Activated T-helper 9 cell treated with anti-CD3 and anti-CD28 coated beads, Interleukin-2, amount 50 U/mL, for 16 hours (primary cell): Measurements from ENCODE around the gene ABCC11.

Experiments used
- DNase-seq: peaks from one replicate; pipeline ENCODE4 v3.0.0-alpha.2; 2020; ENCODE audit warnings: low read depth

The ABCC11 gene

DNA sequence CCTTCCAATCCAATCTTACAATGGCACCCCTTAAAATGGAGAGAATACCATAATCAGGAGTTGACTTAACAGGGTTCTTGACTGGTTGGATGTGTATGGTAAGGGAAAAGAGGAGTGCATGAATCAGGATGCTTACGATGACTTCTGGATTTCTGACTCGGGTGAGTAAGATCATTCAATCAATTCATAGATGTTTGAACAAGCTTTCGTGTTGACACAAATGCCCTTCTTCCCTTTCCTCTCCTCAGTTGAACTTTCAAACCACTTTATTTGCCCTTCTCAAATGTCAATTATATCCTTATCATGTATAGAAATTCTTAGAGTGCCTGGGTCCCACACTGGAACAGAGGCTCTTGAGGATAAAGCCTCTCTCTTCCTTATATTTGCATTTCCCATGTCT, 117.4 kb downstream of the ABCC11 start:
- DNase-seq = no peak

DNA sequence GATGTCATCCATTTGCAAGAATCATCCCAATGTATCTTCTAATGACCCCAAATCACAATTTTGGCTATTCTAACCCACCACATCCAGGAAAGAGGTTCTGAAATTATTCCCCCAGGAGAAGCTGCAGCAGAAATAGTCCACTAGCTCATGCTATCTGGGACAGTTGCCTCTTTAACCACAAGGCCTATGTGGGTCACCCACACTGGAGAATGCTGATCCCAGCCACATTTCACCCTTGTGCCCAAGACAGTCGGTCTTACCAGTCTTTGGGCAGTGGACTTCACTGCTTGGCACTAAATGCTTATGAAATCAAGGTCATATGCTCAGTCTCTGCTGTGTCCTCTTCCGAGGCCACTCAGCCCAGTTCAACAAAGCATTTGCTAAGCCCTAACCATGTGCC, 118.6 kb downstream of the ABCC11 start:
- no peak for DNase-seq

DNA sequence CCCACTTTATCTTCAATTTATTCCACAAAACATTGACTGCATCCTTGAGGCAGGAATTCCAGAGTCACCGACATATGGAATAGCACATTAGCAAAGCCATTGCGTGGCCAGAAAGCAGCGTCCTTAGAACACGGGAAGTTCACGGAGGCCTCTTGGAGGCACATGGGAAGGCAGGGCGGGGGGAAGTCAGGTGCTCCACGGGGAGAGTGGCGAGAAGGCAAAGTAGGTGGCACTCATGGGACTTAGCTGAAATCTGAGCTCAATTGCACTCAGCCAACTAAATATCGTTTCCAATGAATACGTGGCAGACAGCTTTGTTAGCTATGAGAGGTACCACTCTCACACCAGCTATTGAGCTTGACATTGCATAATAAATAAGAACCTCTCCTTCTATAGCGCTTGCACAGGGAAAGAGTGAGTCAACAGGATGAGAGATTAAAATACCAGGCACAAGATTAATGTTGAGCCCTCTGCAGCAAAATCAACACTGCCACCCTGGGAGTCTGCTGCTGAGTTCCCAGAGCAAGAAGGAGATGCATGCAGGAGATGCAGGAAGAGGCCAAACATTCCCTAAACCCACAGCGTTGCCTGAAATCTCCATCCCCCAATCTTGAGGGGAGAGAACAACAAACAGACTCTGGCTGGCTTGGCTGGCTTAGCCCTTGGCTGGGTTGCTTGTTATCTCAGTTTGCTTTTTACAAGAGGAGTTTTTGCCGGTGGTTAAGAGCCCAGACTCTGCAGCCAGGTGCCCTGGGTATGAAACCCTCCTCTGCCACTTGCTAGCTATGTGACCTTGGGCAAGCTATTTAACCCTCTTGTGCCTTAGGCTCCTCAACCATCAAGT, 120.3 kb downstream of the ABCC11 start:
- DNase-seq = no peak

DNA sequence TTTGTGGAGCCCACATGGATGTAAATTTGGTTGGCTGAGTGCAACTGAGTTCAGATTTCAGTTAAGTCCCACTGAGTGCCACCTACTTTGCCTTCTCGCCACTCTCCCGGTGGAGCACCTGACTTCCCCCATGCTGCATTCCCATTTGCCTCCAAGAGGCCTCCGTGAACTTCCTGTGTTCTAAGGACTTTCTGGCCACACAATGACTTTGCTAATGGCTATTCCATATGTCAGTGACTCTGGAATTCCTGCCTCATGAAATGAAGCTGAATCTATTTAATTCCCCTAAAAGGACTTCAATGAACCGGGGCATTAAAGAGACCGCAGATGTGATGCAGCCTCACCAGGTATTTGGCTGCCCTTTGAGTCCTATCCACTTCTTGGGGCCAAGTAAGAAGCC, 121.5 kb downstream of the ABCC11 start:
- no peak for DNase-seq

DNA sequence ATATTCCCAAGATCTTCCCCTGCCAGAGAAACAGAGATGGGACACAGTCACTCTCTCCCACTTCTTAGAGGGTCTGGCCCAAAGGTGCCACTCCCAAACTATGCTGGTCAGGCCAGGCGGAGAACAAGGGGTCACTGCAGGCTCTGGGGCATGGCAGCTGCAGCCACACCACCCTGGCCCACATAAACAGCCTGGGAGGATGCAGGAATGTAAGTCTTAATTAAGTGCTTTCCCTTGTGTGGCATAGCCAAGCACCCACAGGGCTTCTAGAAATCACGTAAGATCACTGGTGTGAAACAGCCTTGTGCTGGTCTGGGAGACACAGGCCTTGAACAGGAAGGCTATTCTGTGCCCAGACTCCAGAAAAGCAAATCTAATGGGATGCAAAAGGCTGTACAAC, 123.1 kb downstream of the ABCC11 start:
- DNase-seq = no peak

DNA sequence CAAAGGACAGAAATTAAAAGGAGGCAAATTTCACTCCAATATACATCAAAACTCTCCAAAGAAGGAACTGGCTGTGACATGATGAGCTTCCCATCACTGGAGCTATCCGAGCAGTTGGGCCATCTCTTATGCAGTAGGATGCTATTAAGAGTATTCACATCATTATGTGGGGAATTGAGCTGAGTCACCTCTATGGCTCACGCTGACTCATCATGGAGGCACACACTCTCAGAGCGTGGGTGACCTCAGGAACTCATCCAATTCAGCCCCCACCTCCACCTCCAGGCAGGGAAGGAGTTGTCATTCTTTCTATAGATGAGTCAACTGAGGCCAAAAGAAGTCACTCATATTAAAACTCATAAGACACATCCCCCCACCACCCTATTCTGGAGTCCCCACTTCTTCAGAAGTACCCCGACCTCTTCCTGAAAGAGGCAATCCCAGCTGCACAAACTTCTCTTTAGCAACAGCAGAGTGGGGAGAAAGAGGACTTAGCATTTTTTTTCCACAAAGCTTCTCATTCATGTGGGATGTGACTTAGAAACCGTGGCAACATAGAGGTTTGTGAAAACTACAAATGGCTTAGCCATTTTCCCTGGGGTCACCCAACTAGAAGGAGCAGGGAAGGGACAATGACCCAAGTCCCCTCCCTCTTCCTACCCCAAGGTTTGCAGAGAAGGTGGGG, 124.1 kb downstream of the ABCC11 start:
- DNase-seq = peak; percentile 41

DNA sequence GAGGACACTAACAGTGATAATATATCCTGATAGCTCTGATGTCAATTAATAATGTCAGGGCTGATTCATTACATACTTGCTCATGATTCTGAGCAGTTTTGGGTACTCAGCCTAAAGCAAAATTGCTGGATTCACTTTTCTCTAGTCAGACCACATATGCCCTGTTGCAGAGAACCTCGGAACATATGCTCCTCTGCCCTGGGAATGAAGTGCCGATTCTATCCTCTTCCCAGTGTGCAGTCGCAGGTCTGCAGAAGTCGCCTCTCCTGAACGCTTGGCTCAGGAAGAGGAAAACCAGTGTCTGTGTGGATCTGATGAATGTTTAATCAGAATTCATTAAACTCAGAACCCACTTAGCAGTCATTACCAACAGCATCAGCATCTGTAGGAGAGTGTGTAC, 126.1 kb downstream of the ABCC11 start:
- DNase-seq = no peak

DNA sequence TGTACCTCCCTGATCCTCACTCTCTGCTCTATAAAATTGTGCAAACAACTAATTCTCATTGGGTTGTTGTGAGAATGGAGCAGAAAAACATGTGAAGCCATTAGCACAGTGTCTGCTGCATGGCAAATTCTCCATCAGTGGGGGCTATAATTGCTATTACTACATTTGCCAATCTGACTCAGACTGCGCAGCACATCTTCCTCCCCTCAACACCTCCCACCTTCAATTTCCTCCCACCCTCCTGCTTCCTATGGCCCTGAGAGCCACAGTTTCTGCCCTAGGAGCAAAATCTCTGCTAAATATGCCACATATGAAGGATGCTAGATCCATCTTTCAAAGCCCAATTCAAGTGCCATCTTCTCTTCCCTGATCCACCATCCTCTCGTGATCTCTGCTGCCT, 128.5 kb downstream of the ABCC11 start:
- DNase-seq = no peak

DNA sequence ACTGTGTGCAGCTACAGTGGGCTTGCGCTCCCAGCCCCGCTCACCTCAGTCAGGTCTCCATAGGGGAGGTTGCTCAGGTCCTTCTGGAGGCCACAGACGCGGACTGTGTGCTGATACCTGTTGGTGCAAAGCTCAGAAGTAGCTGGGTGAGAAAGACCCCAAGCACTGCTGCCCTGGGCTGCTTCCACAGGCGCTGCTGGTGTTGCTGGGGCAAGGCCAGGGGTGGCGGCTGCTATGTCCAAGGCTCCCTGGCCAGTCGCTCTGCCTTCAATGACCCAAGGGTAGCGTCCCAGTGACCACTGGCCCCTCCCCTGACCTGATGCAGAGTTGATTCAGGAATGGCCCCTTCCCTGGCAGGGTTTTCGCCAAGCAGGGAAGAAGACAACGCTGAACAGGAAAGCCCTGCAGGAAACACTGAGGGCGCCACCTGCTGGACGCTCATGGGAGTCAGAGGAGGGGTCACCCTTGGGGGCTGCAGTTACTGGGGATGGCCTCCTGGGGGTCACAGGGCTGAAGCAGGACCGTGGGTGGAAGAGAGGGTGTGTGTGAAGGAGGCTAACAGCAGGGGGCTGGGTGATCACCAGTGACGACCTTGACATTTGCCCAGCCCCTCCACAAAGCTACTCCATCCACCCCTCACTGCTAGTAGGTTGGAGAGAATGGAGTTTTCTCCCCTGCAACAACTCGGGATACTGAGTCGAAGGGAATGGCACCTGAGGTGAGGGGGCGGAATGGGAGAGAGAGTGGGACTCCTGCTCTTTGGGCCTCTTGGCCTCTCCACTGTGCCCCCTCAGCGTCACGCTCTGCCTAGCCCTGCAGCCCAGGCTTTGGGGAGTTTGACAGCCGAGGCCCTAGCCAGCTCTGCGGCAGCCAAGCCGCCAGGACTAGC, 129.9 kb downstream of the ABCC11 start:
- peak; percentile 34 for DNase-seq
